Activated CD8-positive, alpha-beta T cell treated with anti-CD3 and anti-CD28 coated beads for 36 hours (primary cell): ENCODE data around the gene TVP23B. TPM values are rescaled to one million over a fixed set of nuclear protein-coding genes. Genes with fewer than 3 reads are reported as not detected.

Experiments
- ATAC-seq: fragments of 200-7000 bp; cut with Tn5 transposase; one replicate; pipeline ENCODE4 v1.10.0; 2021; ENCODE audit warnings: mild to moderate bottlenecking, moderate library complexity
- CTCF ChIA-PET: fragments of 350-600 bp; sonication (Branson Sonifier 250); formaldehyde crosslinking; loops from one replicate; lab custom pipeline; 2021; ENCODE audit warnings: antibody characterized with exemption; lab: Charles Lee
- POLR2A ChIA-PET: fragments of 350-600 bp; sonication (Branson Sonifier 250); formaldehyde crosslinking; loops from one replicate; lab custom pipeline; 2021; ENCODE audit warnings: antibody characterized with exemption; lab: Charles Lee
- DNase-seq: peaks from one replicate; pipeline ENCODE4 v3.0.0-alpha.2; 2020
- H3K27ac Mint-ChIP-seq: one replicate; pipeline ENCODE4 v1.8.0; 2021; ENCODE audit warnings: mild to moderate bottlenecking, mixed read lengths
- H3K27me3 Mint-ChIP-seq: one replicate; pipeline ENCODE4 v1.8.0; 2021; ENCODE audit warnings: mixed read lengths
- H3K36me3 Mint-ChIP-seq: one replicate; pipeline ENCODE4 v1.8.0; 2021; ENCODE audit warnings: low read depth, mixed read lengths
- H3K4me1 Mint-ChIP-seq: one replicate; pipeline ENCODE4 v1.8.0; 2021; ENCODE audit warnings: low read depth, mixed read lengths
- H3K4me3 Mint-ChIP-seq: one replicate; pipeline ENCODE4 v1.8.0; 2021; ENCODE audit warnings: mild to moderate bottlenecking, moderate library complexity, mixed read lengths
- H3K9me3 Mint-ChIP-seq: one replicate; pipeline ENCODE4 v1.8.0; 2021; ENCODE audit warnings: mixed read lengths
- CTCF ChIP-seq: fragments of 200-600 bp; IDR thresholded peaks from one replicate; pipeline ENCODE4 v1.8.0; 2022; ENCODE audit warnings: antibody characterized with exemption, mild to moderate bottlenecking
- intact Hi-C: fragments of 100-400 bp; cut with micrococcal nuclease; formaldehyde crosslinking; loops from one replicate; pipeline ENCODE4 v1.10.0; 2022
- total RNA-seq, 2 experiments: library from RNA; stranded (reverse); gene quantifications; one replicate each; pipeline ENCODE4 v1.2.3, GENCODE V29; 2021

Gene TVP23B
- total RNA-seq, 2 experiments from 2014 or later = 26.8 to 27.8 TPM

GRCh38 chr17:18848501-18848900 is 67.5 kb downstream of the TVP23B start:
- H3K4me3 Mint-ChIP-seq = no peak overlapping the region
- no peak for TF ChIP-seq CTCF
- POLR2A ChIA-PET = no interaction called here
- H3K4me1 Mint-ChIP-seq = no peaks in the 10 kb centered on the region
- H3K36me3 Mint-ChIP-seq = no peaks in the 10 kb centered on the region
- CTCF ChIA-PET = no interaction called here
- H3K9me3 Mint-ChIP-seq = no peaks in the 10 kb centered on the region
- no peak for DNase-seq
- intact Hi-C loops = no loop called here
- ATAC-seq = no peak
- H3K27me3 Mint-ChIP-seq = no peaks in the 10 kb centered on the region
- H3K27ac Mint-ChIP-seq = no peak overlapping the region

GRCh38 chr17:18850679-18851078 is 69.7 kb downstream of the TVP23B start:
- H3K4me1 Mint-ChIP-seq = peaks cover 7% of the 10 kb centered on the region
- intact Hi-C loops = no loop called here
- ATAC-seq = no peak

GRCh38 chr17:18851201-18851600 is 70.2 kb downstream of the TVP23B start:
- peaks cover 7% of the 10 kb centered on the region for H3K4me1 Mint-ChIP-seq
- ChIA-PET POLR2A (interaction anchor here (1.6 kb wide), 1 partner anchor 9 kb away, joined by 6 read pairs; no protein-coding TSS in a partner anchor), CTCF (no interaction called here)
- H3K9me3 Mint-ChIP-seq = no peaks in the 10 kb centered on the region
- no peak overlapping the region for H3K27ac Mint-ChIP-seq
- no peak overlapping the region for H3K4me3 Mint-ChIP-seq
- no peak for TF ChIP-seq CTCF
- no peaks in the 10 kb centered on the region for H3K27me3 Mint-ChIP-seq
- ATAC-seq = no peak
- H3K36me3 Mint-ChIP-seq = no peaks in the 10 kb centered on the region
- no peak for DNase-seq
- intact Hi-C loops = no loop called here

More at GRCh38 chr17:18850679-18851078, 69.7 kb downstream of the TVP23B start:
- Mint-ChIP-seq H3K36me3 (no peaks in the 10 kb centered on the region), H3K9me3 (no peaks in the 10 kb centered on the region), H3K27me3 (no peaks in the 10 kb centered on the region), H3K27ac (no peak overlapping the region), H3K4me3 (no peak overlapping the region)
- no peak for TF ChIP-seq CTCF
- ChIA-PET POLR2A (interaction anchor here (1.6 kb wide), 1 partner anchor 10 kb away, joined by 6 read pairs; no protein-coding TSS in a partner anchor), CTCF (interaction anchor here (1.4 kb wide), 1 partner anchor 8 kb away, joined by 7 read pairs; no protein-coding TSS in a partner anchor)
- no peak for DNase-seq

- intact Hi-C loops = loop anchor here (5.0 kb wide), 1 partner anchor 67 kb away; no protein-coding TSS in a partner anchor
- Mint-ChIP-seq H3K27me3 (no peaks in the 10 kb centered on the region), H3K4me3 (peak overlapping the region; percentile 83), H3K4me1 (peaks cover 21% of the 10 kb centered on the region), H3K36me3 (peaks cover 3% of the 10 kb centered on the region), H3K27ac (no peak overlapping the region), H3K9me3 (no peaks in the 10 kb centered on the region)
- CTCF ChIA-PET = interaction anchor here (3.0 kb wide), 1 partner anchor 106 kb away, joined by 11 read pairs; no protein-coding TSS in a partner anchor
- TF ChIP-seq CTCF = no peak
- POLR2A ChIA-PET = no interaction called here
- ATAC-seq = no peak
- DNase-seq = no peak
These were observed 74.0 kb downstream of the TVP23B start for GRCh38 chr17:18854956-18855355.

GRCh38 chr17:18855831-18856569 is 75.0 kb downstream of the TVP23B start:
- ChIA-PET POLR2A (no interaction called here), CTCF (no interaction called here)
- no peaks in the 10 kb centered on the region for H3K9me3 Mint-ChIP-seq
- peak overlapping the region; percentile 83 for H3K4me3 Mint-ChIP-seq
- H3K27me3 Mint-ChIP-seq = no peaks in the 10 kb centered on the region
- peaks cover 31% of the 10 kb centered on the region for H3K4me1 Mint-ChIP-seq
- peak overlapping the region; percentile 87 for H3K27ac Mint-ChIP-seq
- peak; percentile 83 for ATAC-seq
- peak; percentile 95 for DNase-seq
- TF ChIP-seq CTCF = no peak
- intact Hi-C loops = loop anchor here (5.0 kb wide), 1 partner anchor 66 kb away; no protein-coding TSS in a partner anchor
- H3K36me3 Mint-ChIP-seq = peaks cover 8% of the 10 kb centered on the region
